Ishikawa (cell line): ENCODE results near the gene ZNF366.

ENCODE experiments used
- CEBPB ChIP-seq: IDR thresholded peaks from 2 replicates; pipeline ENCODE4 v1.6.1; 2012
- CREB1 ChIP-seq: IDR thresholded peaks from 2 replicates; pipeline ENCODE4 v1.6.1; 2012; ENCODE audit warnings: low read depth
- EGR1 ChIP-seq: IDR thresholded peaks from 2 replicates; pipeline ENCODE4 v1.6.1; 2012
- EP300 ChIP-seq: IDR thresholded peaks from 2 replicates; pipeline ENCODE4 v1.6.1; 2012; ENCODE audit warnings: borderline replicate concordance
- FOXM1 ChIP-seq: IDR thresholded peaks from 2 replicates; pipeline ENCODE4 v1.6.1; 2012; ENCODE audit warnings: low read depth, borderline replicate concordance
- NFIC ChIP-seq: IDR thresholded peaks from 2 replicates; pipeline ENCODE4 v1.6.1; 2012
- RAD21 ChIP-seq: IDR thresholded peaks from 2 replicates; pipeline ENCODE4 v1.6.1; 2012; ENCODE audit warnings: low read depth
- TAF1 ChIP-seq: IDR thresholded peaks from 2 replicates; pipeline ENCODE4 v1.6.1; 2012; ENCODE audit warnings: low read depth, mild to moderate bottlenecking
- TCF12 ChIP-seq: IDR thresholded peaks from 2 replicates; pipeline ENCODE4 v1.6.1; 2012; ENCODE audit warnings: low read depth
- TEAD4 ChIP-seq: IDR thresholded peaks from 2 replicates; pipeline ENCODE4 v1.6.1; 2012
- YY1 ChIP-seq: IDR thresholded peaks from 2 replicates; pipeline ENCODE4 v1.6.1; 2012; ENCODE audit warnings: low read depth
- ZBTB7A ChIP-seq: IDR thresholded peaks from 2 replicates; pipeline ENCODE4 v1.6.1; 2012; ENCODE audit warnings: low read depth
- TF ChIP-seq, protein P1 (sequence below): IDR thresholded peaks from 2 replicates; pipeline ENCODE4 v1.6.1; 2012
- TF ChIP-seq, protein P2 (sequence below): IDR thresholded peaks from 2 replicates; pipeline ENCODE4 v1.6.1; 2012; ENCODE audit warnings: low read depth, mild to moderate bottlenecking
- TF ChIP-seq, protein P3 (sequence below): IDR thresholded peaks from 2 replicates; pipeline ENCODE4 v1.6.1; 2012

Gene ZNF366

DNA sequence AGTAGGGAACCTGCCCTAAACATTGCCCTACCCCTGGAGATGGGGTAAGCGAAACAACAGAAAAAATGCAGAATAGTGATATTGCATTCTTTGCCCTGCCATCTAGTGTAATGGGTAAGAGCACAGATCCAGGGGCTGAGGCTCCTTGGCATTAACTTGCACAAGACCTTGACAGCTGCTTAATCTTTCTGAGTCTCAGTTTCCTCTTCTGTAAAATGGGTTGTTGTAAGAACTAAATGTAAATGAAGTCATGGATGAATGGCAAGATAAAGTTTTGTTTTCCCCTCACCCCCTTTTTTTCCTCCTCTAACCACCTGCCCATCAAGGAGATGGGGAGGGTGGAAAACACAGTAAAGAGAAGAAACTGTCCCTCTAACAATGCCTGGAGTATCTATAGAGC is 47.7 kb upstream of the ZNF366 start:
- TF ChIP-seq, protein P1, sequence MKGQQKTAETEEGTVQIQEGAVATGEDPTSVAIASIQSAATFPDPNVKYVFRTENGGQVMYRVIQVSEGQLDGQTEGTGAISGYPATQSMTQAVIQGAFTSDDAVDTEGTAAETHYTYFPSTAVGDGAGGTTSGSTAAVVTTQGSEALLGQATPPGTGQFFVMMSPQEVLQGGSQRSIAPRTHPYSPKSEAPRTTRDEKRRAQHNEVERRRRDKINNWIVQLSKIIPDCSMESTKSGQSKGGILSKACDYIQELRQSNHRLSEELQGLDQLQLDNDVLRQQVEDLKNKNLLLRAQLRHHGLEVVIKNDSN, result no peak
- TF ChIP-seq RAD21, result no peak
- TF ChIP-seq CREB1, result no peak
- TF ChIP-seq EGR1, result no peak
- no peak for TF ChIP-seq YY1
- TF ChIP-seq, protein P2, sequence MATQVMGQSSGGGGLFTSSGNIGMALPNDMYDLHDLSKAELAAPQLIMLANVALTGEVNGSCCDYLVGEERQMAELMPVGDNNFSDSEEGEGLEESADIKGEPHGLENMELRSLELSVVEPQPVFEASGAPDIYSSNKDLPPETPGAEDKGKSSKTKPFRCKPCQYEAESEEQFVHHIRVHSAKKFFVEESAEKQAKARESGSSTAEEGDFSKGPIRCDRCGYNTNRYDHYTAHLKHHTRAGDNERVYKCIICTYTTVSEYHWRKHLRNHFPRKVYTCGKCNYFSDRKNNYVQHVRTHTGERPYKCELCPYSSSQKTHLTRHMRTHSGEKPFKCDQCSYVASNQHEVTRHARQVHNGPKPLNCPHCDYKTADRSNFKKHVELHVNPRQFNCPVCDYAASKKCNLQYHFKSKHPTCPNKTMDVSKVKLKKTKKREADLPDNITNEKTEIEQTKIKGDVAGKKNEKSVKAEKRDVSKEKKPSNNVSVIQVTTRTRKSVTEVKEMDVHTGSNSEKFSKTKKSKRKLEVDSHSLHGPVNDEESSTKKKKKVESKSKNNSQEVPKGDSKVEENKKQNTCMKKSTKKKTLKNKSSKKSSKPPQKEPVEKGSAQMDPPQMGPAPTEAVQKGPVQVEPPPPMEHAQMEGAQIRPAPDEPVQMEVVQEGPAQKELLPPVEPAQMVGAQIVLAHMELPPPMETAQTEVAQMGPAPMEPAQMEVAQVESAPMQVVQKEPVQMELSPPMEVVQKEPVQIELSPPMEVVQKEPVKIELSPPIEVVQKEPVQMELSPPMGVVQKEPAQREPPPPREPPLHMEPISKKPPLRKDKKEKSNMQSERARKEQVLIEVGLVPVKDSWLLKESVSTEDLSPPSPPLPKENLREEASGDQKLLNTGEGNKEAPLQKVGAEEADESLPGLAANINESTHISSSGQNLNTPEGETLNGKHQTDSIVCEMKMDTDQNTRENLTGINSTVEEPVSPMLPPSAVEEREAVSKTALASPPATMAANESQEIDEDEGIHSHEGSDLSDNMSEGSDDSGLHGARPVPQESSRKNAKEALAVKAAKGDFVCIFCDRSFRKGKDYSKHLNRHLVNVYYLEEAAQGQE, result no peak
- TF ChIP-seq, protein P3, sequence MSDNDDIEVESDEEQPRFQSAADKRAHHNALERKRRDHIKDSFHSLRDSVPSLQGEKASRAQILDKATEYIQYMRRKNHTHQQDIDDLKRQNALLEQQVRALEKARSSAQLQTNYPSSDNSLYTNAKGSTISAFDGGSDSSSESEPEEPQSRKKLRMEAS, result no peak
- no peak for TF ChIP-seq CEBPB
- TF ChIP-seq EP300, result no peak
- no peak for TF ChIP-seq TCF12
- no peak for TF ChIP-seq TAF1
- no peak for TF ChIP-seq NFIC
- TF ChIP-seq TEAD4, result no peak
- TF ChIP-seq FOXM1, result no peak

DNA sequence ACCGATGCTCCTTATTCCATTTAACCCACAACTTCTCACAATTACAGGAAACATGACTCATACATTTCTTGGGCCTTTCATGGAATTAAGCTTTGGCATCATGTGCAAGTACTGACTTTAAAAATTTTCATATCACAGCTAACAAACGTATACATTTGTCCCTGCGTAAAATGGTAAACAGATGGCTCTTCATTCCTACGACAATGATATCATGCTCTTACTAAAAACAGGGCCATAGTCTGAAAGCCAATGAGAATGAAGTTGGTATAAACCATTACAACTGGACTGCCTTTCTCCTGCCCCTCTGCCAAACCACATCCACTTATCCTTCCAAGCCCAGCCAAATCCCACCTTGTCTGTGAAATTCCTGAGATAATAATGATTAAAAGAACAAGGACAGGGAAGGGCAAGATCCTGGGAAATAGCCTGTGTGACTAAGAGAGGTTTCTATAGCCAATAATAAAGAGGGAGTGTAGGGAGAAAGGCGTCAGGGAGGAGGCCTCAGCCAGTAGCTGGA is 44.9 kb upstream of the ZNF366 start:
- no peak for TF ChIP-seq EP300
- TF ChIP-seq ZBTB7A, result no peak
- TF ChIP-seq, protein P3, result no peak
- no peak for TF ChIP-seq CREB1
- no peak for TF ChIP-seq FOXM1
- no peak for TF ChIP-seq TEAD4
- no peak for TF ChIP-seq EGR1
- no peak for TF ChIP-seq YY1
- TF ChIP-seq, protein P1, result no peak

DNA sequence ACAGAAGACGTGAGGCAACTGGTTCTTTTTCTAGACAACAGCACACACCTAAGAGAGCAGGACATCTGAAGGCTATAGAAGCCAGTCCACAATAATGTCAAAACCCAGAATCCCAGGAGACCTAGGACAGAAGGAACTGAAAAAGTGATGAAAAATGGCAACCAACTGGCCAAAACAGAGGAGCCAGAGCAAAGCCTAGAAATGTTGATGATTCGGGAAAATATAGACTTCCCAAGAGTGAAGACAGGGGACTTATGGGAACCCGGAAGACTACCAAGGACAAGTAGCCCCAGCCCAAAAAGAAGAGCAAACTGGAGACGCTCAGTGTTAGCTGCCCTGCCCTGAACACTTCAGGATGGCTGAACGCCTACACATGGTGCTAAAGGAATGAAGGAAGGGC is 43.4 kb upstream of the ZNF366 start:
- TF ChIP-seq CEBPB (no peak), NFIC (no peak), YY1 (no peak), EGR1 (no peak), ZBTB7A (no peak), EP300 (no peak)
- TF ChIP-seq, protein P2, result no peak
- TF ChIP-seq, protein P1, result no peak
- TF ChIP-seq, protein P3, result no peak

DNA sequence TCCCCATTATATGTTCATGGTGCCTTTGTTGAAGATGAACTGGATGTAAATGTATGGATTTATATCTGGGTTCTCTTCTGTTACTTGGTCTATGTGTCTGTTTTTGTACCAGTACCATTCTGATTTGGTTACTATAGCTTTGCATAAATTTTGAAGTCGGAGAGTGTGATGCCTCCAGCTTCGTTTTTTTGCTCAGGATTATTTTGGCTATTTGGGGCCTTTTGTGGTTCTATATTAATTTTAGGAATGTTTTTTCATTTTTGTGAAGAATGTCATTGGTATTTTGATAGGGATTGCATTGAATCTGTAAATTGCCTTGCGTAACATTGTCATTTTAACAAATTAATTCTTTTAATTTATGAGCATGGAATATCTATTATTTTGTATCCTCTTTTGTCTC is 36.6 kb upstream of the ZNF366 start:
- TF ChIP-seq, protein P3, result no peak
- TF ChIP-seq, protein P2, result no peak
- TF ChIP-seq CEBPB (no peak), CREB1 (no peak), YY1 (no peak), TEAD4 (no peak), EP300 (no peak), ZBTB7A (no peak), RAD21 (no peak), NFIC (no peak), EGR1 (no peak), TCF12 (no peak), FOXM1 (no peak), TAF1 (no peak)
- TF ChIP-seq, protein P1, result no peak
